ENCODE data around the gene PPM1F.

GRCh38 chr22:21972293-21972779, 19.7 kb upstream of the PPM1F start:
- TF ChIP-seq POU6F1 (CRISPR knock-in tag; IDR thresholded peaks at IDR 0.05; ENCODE audit: borderline replicate concordance, low read depth), result no peak
- TF ChIP-seq ZNF70 (CRISPR knock-in tag; IDR thresholded peaks at IDR 0.05), result no peak
- no peak for TF ChIP-seq PATZ1 (CRISPR knock-in tag; IDR thresholded peaks at IDR 0.05; ENCODE audit: borderline replicate concordance)
- no peak for TF ChIP-seq ZNF8 (CRISPR knock-in tag; IDR thresholded peaks at IDR 0.05)
- no peak for TF ChIP-seq ESRRG (CRISPR knock-in tag; IDR thresholded peaks at IDR 0.05)
- no peak for TF ChIP-seq ZFP3 (CRISPR knock-in tag; IDR thresholded peaks at IDR 0.05)
- no peak for TF ChIP-seq TSHZ2 (CRISPR knock-in tag; IDR thresholded peaks at IDR 0.05)
- no peak for TF ChIP-seq CSRNP3 (CRISPR knock-in tag; IDR thresholded peaks at IDR 0.05)
- TF ChIP-seq ZFP30 (CRISPR knock-in tag; IDR thresholded peaks at IDR 0.05), result no peak
- no peak for TF ChIP-seq RARB (CRISPR knock-in tag; IDR thresholded peaks at IDR 0.05)
- no peak for TF ChIP-seq ISL1 (CRISPR knock-in tag; IDR thresholded peaks at IDR 0.05)

Data from SK-N-SH treated with all-trans-retinoic acid at 6 μM for 48 hours (cell line).